SK-N-SH treated with all-trans-retinoic acid at 6 μM for 48 hours (cell line): Measurements from ENCODE around the gene ZGPAT.

ENCODE experiments used
- ATAC-seq: fragments of 200-7000 bp; cut with Tn5 transposase; 3 replicates; pipeline ENCODE4 v1.9.1; 2020; ENCODE audit warnings: mild to moderate bottlenecking, moderate library complexity
- ARNTL ChIP-seq: fragments of 450-650 bp; formaldehyde crosslinking; IDR thresholded peaks from 2 replicates; pipeline ENCODE4 v1.5.0; 2020; ENCODE audit warnings: low read depth, mild to moderate bottlenecking, moderate library complexity, borderline replicate concordance
- BACH2 ChIP-seq: fragments of 250-450 bp; sonication (Bioruptor Pico); IDR thresholded peaks from 2 replicates; pipeline ENCODE4 v1.9.0; 2021; ENCODE audit warnings: mild to moderate bottlenecking, borderline replicate concordance
- CSRNP3 ChIP-seq: fragments of 250-450 bp; sonication (Bioruptor Pico); IDR thresholded peaks from 2 replicates; pipeline ENCODE4 v1.5.1; 2021; ENCODE audit warnings: mild to moderate bottlenecking, moderate library complexity
- ESRRG ChIP-seq: fragments of 250-450 bp; sonication (Bioruptor Pico); IDR thresholded peaks from 2 replicates; pipeline ENCODE4 v1.6.1; 2021; ENCODE audit warnings: mild to moderate bottlenecking
- GLIS3 ChIP-seq: fragments of 250-450 bp; sonication (Bioruptor Pico); IDR thresholded peaks from 2 replicates; pipeline ENCODE4 v1.5.0; 2020; ENCODE audit warnings: mild to moderate bottlenecking, moderate library complexity
- ISL1 ChIP-seq: fragments of 250-450 bp; sonication (Bioruptor Pico); IDR thresholded peaks from 2 replicates; pipeline ENCODE4 v2.1.2; 2022; ENCODE audit warnings: mild to moderate bottlenecking, moderate library complexity
- OSR1 ChIP-seq: fragments of 250-450 bp; sonication (Bioruptor Pico); IDR thresholded peaks from 2 replicates; pipeline ENCODE4 v1.8.0; 2022; ENCODE audit warnings: moderate library complexity, mild to moderate bottlenecking, inconsistent platforms
- PATZ1 ChIP-seq: fragments of 250-450 bp; sonication (Bioruptor Pico); IDR thresholded peaks from 2 replicates; pipeline ENCODE4 v1.8.0; 2020; ENCODE audit warnings: mild to moderate bottlenecking, moderate library complexity, borderline replicate concordance
- POU6F1 ChIP-seq: fragments of 250-450 bp; sonication (Bioruptor Pico); IDR thresholded peaks from 2 replicates; pipeline ENCODE4 v1.8.0; 2021; ENCODE audit warnings: low read depth, mild to moderate bottlenecking, moderate library complexity, borderline replicate concordance
- PPARA ChIP-seq: fragments of 250-450 bp; sonication (Bioruptor Pico); IDR thresholded peaks from 2 replicates; pipeline ENCODE4 v1.5.0; 2020; ENCODE audit warnings: mild to moderate bottlenecking, borderline replicate concordance
- RARB ChIP-seq: fragments of 250-450 bp; sonication (Bioruptor Pico); IDR thresholded peaks from 2 replicates; pipeline ENCODE4 v1.8.0; 2021; ENCODE audit warnings: mild to moderate bottlenecking, moderate library complexity
- SNAI2 ChIP-seq: fragments of 250-450 bp; sonication (Bioruptor Pico); IDR thresholded peaks from 2 replicates; pipeline ENCODE4 v1.5.0; 2020; ENCODE audit warnings: mild to moderate bottlenecking, moderate library complexity
- TCF4 ChIP-seq: fragments of 250-450 bp; sonication (Bioruptor Pico); IDR thresholded peaks from 2 replicates; pipeline ENCODE4 v1.8.0; 2021; ENCODE audit warnings: mild to moderate bottlenecking, moderate library complexity, borderline replicate concordance
- TSHZ2 ChIP-seq: fragments of 250-450 bp; sonication (Bioruptor Pico); IDR thresholded peaks from 2 replicates; pipeline ENCODE4 v1.5.0; 2020; ENCODE audit warnings: mild to moderate bottlenecking, moderate library complexity
- ZC3H10 ChIP-seq: fragments of 250-450 bp; sonication (Bioruptor Pico); IDR thresholded peaks from 2 replicates; pipeline ENCODE4 v1.5.1; 2021; ENCODE audit warnings: mild to moderate bottlenecking, moderate library complexity
- ZFP30 ChIP-seq: fragments of 450-650 bp; formaldehyde crosslinking; IDR thresholded peaks from 2 replicates; pipeline ENCODE4 v1.5.0; 2022; ENCODE audit warnings: mild to moderate bottlenecking, moderate library complexity
- ZNF70 ChIP-seq: fragments of 450-650 bp; formaldehyde crosslinking; IDR thresholded peaks from 2 replicates; pipeline ENCODE4 v1.5.0; 2020; ENCODE audit warnings: mild to moderate bottlenecking, moderate library complexity
- ZNF8 ChIP-seq: fragments of 450-650 bp; formaldehyde crosslinking; IDR thresholded peaks from 2 replicates; pipeline ENCODE4 v1.5.0; 2020; ENCODE audit warnings: mild to moderate bottlenecking, moderate library complexity

The ZGPAT gene

GRCh38 chr20:63749597-63750508 is 42.0 kb downstream of the ZGPAT start:
- no peak for TF ChIP-seq ZNF8 (CRISPR knock-in tag)
- TF ChIP-seq ZFP30 = no peak
- TF ChIP-seq ARNTL (CRISPR knock-in tag) = no peak
- no peak for TF ChIP-seq RARB (CRISPR knock-in tag)
- no peak for TF ChIP-seq ISL1 (CRISPR knock-in tag)
- TF ChIP-seq CSRNP3 (CRISPR knock-in tag) = no peak
- no peak for TF ChIP-seq PPARA
- TF ChIP-seq TCF4 (CRISPR knock-in tag) = no peak
- ATAC-seq = no peak

- ATAC-seq = no peak
- TF ChIP-seq PPARA = no peak
- TF ChIP-seq POU6F1 (CRISPR knock-in tag) = no peak
- TF ChIP-seq OSR1 = no peak
- no peak for TF ChIP-seq ZC3H10
- TF ChIP-seq GLIS3 (CRISPR knock-in tag) = no peak
- TF ChIP-seq ESRRG (CRISPR knock-in tag) = no peak
- TF ChIP-seq ARNTL (CRISPR knock-in tag) = no peak
- TF ChIP-seq ISL1 (CRISPR knock-in tag) = no peak
- TF ChIP-seq RARB (CRISPR knock-in tag) = no peak
These were observed 43.1 kb downstream of the ZGPAT start for GRCh38 chr20:63750807-63751470.

- ATAC-seq = no peak
- no peak for TF ChIP-seq ZC3H10
- TF ChIP-seq POU6F1 (CRISPR knock-in tag) = no peak
- no peak for TF ChIP-seq OSR1
- TF ChIP-seq PATZ1 = no peak
- no peak for TF ChIP-seq TSHZ2 (CRISPR knock-in tag)
- no peak for TF ChIP-seq SNAI2 (CRISPR knock-in tag)
- no peak for TF ChIP-seq ZNF70 (CRISPR knock-in tag)
- no peak for TF ChIP-seq ESRRG (CRISPR knock-in tag)
- no peak for TF ChIP-seq BACH2 (CRISPR knock-in tag)
- TF ChIP-seq, all 23 proteins: peak for 0
These were observed 43.8 kb downstream of the ZGPAT start for GRCh38 chr20:63751471-63752271.
